ENCODE data around the gene GLIS2. TPM values are rescaled to one million over a fixed set of nuclear protein-coding genes. Genes with fewer than 3 reads are reported as not detected.

GLIS2 gene
- total and polyA plus RNA-seq, 10 of the 15 experiments (the other 5 are each of a cell fraction or from before 2014, with no cell fraction given): 0.03 to 0.64 (median 0.18) TPM; not detected in 4

DNA sequence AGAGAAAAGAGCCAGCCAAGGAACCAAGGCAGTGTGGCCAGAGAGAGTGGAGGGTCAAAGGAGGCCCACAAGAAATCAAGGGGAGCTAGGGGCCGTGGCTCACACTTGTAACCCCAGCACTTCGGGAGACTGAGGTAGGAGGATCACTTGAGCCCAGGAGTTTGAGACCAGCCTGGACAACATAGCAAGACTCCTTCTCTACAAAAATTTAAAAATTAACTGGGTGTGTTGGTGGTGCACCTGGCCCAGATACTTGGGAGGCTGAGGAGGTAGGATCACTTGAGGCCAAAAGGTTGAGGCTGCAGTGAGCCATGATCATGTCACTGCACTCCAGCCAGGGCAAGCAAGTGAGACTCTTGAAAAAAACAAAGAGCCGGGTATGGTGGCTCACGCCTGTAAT is 24.2 kb upstream of the GLIS2 start (continued):
- TF ChIP-seq, protein P1, sequence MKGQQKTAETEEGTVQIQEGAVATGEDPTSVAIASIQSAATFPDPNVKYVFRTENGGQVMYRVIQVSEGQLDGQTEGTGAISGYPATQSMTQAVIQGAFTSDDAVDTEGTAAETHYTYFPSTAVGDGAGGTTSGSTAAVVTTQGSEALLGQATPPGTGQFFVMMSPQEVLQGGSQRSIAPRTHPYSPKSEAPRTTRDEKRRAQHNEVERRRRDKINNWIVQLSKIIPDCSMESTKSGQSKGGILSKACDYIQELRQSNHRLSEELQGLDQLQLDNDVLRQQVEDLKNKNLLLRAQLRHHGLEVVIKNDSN (IDR thresholded peaks at IDR 0.05; ENCODE audit: borderline replicate concordance, extremely low read length, insufficient read depth, low read depth, low read length): no peak
- no peak for TF ChIP-seq NR2C1 (IDR thresholded peaks at IDR 0.05)
- no peak for TF ChIP-seq TCF7 (IDR thresholded peaks at IDR 0.05; ENCODE audit: borderline replicate concordance)
- no peak for TF ChIP-seq TCF12 (IDR thresholded peaks at IDR 0.05; ENCODE audit: low read depth, low read length)
- no peak for TF ChIP-seq ZBED1 (IDR thresholded peaks at IDR 0.05; ENCODE audit: borderline replicate concordance)
- TF ChIP-seq, protein P2, sequence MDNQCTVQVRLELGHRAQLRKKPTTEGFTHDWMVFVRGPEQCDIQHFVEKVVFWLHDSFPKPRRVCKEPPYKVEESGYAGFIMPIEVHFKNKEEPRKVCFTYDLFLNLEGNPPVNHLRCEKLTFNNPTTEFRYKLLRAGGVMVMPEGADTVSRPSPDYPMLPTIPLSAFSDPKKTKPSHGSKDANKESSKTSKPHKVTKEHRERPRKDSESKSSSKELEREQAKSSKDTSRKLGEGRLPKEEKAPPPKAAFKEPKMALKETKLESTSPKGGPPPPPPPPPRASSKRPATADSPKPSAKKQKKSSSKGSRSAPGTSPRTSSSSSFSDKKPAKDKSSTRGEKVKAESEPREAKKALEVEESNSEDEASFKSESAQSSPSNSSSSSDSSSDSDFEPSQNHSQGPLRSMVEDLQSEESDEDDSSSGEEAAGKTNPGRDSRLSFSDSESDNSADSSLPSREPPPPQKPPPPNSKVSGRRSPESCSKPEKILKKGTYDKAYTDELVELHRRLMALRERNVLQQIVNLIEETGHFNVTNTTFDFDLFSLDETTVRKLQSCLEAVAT (IDR thresholded peaks at IDR 0.05): no peak
- TF ChIP-seq MYB (IDR thresholded peaks at IDR 0.05; ENCODE audit: borderline replicate concordance, low read depth, low read length): no peak
- TF ChIP-seq, protein P3, sequence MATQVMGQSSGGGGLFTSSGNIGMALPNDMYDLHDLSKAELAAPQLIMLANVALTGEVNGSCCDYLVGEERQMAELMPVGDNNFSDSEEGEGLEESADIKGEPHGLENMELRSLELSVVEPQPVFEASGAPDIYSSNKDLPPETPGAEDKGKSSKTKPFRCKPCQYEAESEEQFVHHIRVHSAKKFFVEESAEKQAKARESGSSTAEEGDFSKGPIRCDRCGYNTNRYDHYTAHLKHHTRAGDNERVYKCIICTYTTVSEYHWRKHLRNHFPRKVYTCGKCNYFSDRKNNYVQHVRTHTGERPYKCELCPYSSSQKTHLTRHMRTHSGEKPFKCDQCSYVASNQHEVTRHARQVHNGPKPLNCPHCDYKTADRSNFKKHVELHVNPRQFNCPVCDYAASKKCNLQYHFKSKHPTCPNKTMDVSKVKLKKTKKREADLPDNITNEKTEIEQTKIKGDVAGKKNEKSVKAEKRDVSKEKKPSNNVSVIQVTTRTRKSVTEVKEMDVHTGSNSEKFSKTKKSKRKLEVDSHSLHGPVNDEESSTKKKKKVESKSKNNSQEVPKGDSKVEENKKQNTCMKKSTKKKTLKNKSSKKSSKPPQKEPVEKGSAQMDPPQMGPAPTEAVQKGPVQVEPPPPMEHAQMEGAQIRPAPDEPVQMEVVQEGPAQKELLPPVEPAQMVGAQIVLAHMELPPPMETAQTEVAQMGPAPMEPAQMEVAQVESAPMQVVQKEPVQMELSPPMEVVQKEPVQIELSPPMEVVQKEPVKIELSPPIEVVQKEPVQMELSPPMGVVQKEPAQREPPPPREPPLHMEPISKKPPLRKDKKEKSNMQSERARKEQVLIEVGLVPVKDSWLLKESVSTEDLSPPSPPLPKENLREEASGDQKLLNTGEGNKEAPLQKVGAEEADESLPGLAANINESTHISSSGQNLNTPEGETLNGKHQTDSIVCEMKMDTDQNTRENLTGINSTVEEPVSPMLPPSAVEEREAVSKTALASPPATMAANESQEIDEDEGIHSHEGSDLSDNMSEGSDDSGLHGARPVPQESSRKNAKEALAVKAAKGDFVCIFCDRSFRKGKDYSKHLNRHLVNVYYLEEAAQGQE (IDR thresholded peaks at IDR 0.05; ENCODE audit: low read depth, low read length): no peak
- no peak for TF ChIP-seq HDGF (IDR thresholded peaks at IDR 0.05)
- TF ChIP-seq, protein P4, sequence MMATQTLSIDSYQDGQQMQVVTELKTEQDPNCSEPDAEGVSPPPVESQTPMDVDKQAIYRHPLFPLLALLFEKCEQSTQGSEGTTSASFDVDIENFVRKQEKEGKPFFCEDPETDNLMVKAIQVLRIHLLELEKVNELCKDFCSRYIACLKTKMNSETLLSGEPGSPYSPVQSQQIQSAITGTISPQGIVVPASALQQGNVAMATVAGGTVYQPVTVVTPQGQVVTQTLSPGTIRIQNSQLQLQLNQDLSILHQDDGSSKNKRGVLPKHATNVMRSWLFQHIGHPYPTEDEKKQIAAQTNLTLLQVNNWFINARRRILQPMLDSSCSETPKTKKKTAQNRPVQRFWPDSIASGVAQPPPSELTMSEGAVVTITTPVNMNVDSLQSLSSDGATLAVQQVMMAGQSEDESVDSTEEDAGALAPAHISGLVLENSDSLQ (IDR thresholded peaks at IDR 0.05): no peak
- TF ChIP-seq, protein P5, sequence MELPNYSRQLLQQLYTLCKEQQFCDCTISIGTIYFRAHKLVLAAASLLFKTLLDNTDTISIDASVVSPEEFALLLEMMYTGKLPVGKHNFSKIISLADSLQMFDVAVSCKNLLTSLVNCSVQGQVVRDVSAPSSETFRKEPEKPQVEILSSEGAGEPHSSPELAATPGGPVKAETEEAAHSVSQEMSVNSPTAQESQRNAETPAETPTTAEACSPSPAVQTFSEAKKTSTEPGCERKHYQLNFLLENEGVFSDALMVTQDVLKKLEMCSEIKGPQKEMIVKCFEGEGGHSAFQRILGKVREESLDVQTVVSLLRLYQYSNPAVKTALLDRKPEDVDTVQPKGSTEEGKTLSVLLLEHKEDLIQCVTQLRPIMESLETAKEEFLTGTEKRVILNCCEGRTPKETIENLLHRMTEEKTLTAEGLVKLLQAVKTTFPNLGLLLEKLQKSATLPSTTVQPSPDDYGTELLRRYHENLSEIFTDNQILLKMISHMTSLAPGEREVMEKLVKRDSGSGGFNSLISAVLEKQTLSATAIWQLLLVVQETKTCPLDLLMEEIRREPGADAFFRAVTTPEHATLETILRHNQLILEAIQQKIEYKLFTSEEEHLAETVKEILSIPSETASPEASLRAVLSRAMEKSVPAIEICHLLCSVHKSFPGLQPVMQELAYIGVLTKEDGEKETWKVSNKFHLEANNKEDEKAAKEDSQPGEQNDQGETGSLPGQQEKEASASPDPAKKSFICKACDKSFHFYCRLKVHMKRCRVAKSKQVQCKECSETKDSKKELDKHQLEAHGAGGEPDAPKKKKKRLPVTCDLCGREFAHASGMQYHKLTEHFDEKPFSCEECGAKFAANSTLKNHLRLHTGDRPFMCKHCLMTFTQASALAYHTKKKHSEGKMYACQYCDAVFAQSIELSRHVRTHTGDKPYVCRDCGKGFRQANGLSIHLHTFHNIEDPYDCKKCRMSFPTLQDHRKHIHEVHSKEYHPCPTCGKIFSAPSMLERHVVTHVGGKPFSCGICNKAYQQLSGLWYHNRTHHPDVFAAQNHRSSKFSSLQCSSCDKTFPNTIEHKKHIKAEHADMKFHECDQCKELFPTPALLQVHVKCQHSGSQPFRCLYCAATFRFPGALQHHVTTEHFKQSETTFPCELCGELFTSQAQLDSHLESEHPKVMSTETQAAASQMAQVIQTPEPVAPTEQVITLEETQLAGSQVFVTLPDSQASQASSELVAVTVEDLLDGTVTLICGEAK (IDR thresholded peaks at IDR 0.05; ENCODE audit: borderline replicate concordance): no peak
